Measurements from ENCODE around the gene TOP2A. TPM values are rescaled to one million over a fixed set of nuclear protein-coding genes. Genes with fewer than 3 reads are reported as not detected.

The TOP2A gene
- total RNA-seq, 1 donor from 2014 or later = 28.3 TPM

- Mint-ChIP-seq H3K27ac (ENCODE audit: unreplicated experiment) (no peak overlapping the region), H3K4me1 (ENCODE audit: unreplicated experiment) (peaks cover 26% of the 10 kb centered on the region), H3K9me3 (ENCODE audit: unreplicated experiment) (no peaks in the 10 kb centered on the region), H3K36me3 (ENCODE audit: low read depth, unreplicated experiment) (peaks cover 9% of the 10 kb centered on the region), H3K27me3 (ENCODE audit: unreplicated experiment) (peaks cover 43% of the 10 kb centered on the region), H3K4me3 (ENCODE audit: unreplicated experiment) (no peak overlapping the region)
- TF ChIP-seq CTCF (IDR thresholded peaks at IDR 0.05; ENCODE audit: unreplicated experiment) = no peak
- peak; percentile 37 for DNase-seq (ENCODE audit: low spot score)
Measured at GRCh38 chr17:40463122-40463550, 45.4 kb upstream of the TOP2A start.

GRCh38 chr17:40462343-40463121 lies 44.8 kb upstream of the TOP2A start:
- no peak overlapping the region for H3K4me3 Mint-ChIP-seq (ENCODE audit: unreplicated experiment)
- peak overlapping the region; percentile 24 for H3K27ac Mint-ChIP-seq (ENCODE audit: unreplicated experiment)
- peaks cover 30% of the 10 kb centered on the region for H3K4me1 Mint-ChIP-seq (ENCODE audit: unreplicated experiment)
- H3K27me3 Mint-ChIP-seq (ENCODE audit: unreplicated experiment) = peaks cover 42% of the 10 kb centered on the region
- peaks cover 14% of the 10 kb centered on the region for H3K36me3 Mint-ChIP-seq (ENCODE audit: low read depth, unreplicated experiment)
- DNase-seq (ENCODE audit: low spot score) = peak; percentile 28
- H3K9me3 Mint-ChIP-seq (ENCODE audit: unreplicated experiment) = no peaks in the 10 kb centered on the region
- no peak for TF ChIP-seq CTCF (IDR thresholded peaks at IDR 0.05; ENCODE audit: unreplicated experiment)

- peaks cover 35% of the 10 kb centered on the region for H3K4me1 Mint-ChIP-seq (ENCODE audit: unreplicated experiment)
- H3K4me3 Mint-ChIP-seq (ENCODE audit: unreplicated experiment) = peak overlapping the region; percentile 21
- TF ChIP-seq CTCF (IDR thresholded peaks at IDR 0.05; ENCODE audit: unreplicated experiment) = no peak
- H3K27me3 Mint-ChIP-seq (ENCODE audit: unreplicated experiment) = peaks cover 37% of the 10 kb centered on the region
- H3K27ac Mint-ChIP-seq (ENCODE audit: unreplicated experiment) = peak overlapping the region; percentile 24
- peaks cover 20% of the 10 kb centered on the region for H3K36me3 Mint-ChIP-seq (ENCODE audit: low read depth, unreplicated experiment)
- DNase-seq (ENCODE audit: low spot score) = no peak
- no peaks in the 10 kb centered on the region for H3K9me3 Mint-ChIP-seq (ENCODE audit: unreplicated experiment)
Measured at GRCh38 chr17:40461732-40462342, 44.1 kb upstream of the TOP2A start.

GRCh38 chr17:40460968-40461731 lies 43.5 kb upstream of the TOP2A start:
- no peaks in the 10 kb centered on the region for H3K9me3 Mint-ChIP-seq (ENCODE audit: unreplicated experiment)
- peaks cover 35% of the 10 kb centered on the region for H3K4me1 Mint-ChIP-seq (ENCODE audit: unreplicated experiment)
- no peak for TF ChIP-seq CTCF (IDR thresholded peaks at IDR 0.05; ENCODE audit: unreplicated experiment)
- peak overlapping the region; percentile 18 for H3K27ac Mint-ChIP-seq (ENCODE audit: unreplicated experiment)
- DNase-seq (ENCODE audit: low spot score) = no peak
- H3K4me3 Mint-ChIP-seq (ENCODE audit: unreplicated experiment) = no peak overlapping the region
- peaks cover 21% of the 10 kb centered on the region for H3K36me3 Mint-ChIP-seq (ENCODE audit: low read depth, unreplicated experiment)
- H3K27me3 Mint-ChIP-seq (ENCODE audit: unreplicated experiment) = peaks cover 31% of the 10 kb centered on the region
